H1 (cell line): ENCODE measurements around the gene DPYSL4. TPM values are rescaled to one million over a fixed set of nuclear protein-coding genes. Genes with fewer than 3 reads are reported as not detected.

ENCODE experiments used
- CTCF ChIA-PET: fragments of 300-600 bp; sonication (Branson Sonifier 250); formaldehyde crosslinking; loops from one replicate; lab custom pipeline; 2021; ENCODE audit not compliant: partially characterized antibody; lab: Charles Lee
- POLR2A ChIA-PET: fragments of 300-600 bp; sonication (Branson Sonifier 250); formaldehyde crosslinking; loops from one replicate; lab custom pipeline; 2021; ENCODE audit warnings: inconsistent platforms; ENCODE audit not compliant: partially characterized antibody; lab: Charles Lee
- DNase-seq, 2 experiments: peaks; one replicate each; pipeline versions ENCODE4 v3.0.0 to v3.0.0-alpha.2; 2010 to 2022; ENCODE audit warnings: low spot score in 2 of 2, low read depth in 1 of 2, mixed read lengths in 1 of 2
- FAIRE-seq: peaks from 2 replicates; lab custom pipeline; 2011; peaks lifted over from hg19 to GRCh38; lab: Jason Lieb, UNC
- H2AFZ ChIP-seq: 2 replicates; pipeline ENCODE4 v1.8.1; 2012; ENCODE audit warnings: low read length, inconsistent platforms
- H2AK5ac ChIP-seq: 2 replicates; pipeline ENCODE4 v1.6.1; 2013; ENCODE audit warnings: low read depth, low read length
- H2BK120ac ChIP-seq: replicated peaks from 2 replicates; pipeline ENCODE3; 2013; ENCODE audit warnings: low read depth, low read length, inconsistent platforms
- H2BK12ac ChIP-seq: 2 replicates; pipeline ENCODE4 v1.6.1; 2013; ENCODE audit warnings: low read depth, low read length
- H2BK15ac ChIP-seq: 2 replicates; pipeline ENCODE4 v1.6.1; 2013; ENCODE audit warnings: low read length
- H2BK20ac ChIP-seq: 2 replicates; pipeline ENCODE4 v1.6.1; 2013; ENCODE audit warnings: low read length
- H2BK5ac ChIP-seq: 2 replicates; pipeline ENCODE4 v1.6.1; 2013; ENCODE audit warnings: low read depth, low read length
- H3K14ac ChIP-seq: 2 replicates; pipeline ENCODE4 v1.6.1; 2013; ENCODE audit warnings: inconsistent platforms; ENCODE audit not compliant: insufficient read length
- H3K18ac ChIP-seq: 2 replicates; pipeline ENCODE4 v1.6.1; 2013; ENCODE audit warnings: low read length; ENCODE audit errors: extremely low read depth
- H3K23ac ChIP-seq: 2 replicates; pipeline ENCODE4 v1.6.1; 2013; ENCODE audit warnings: inconsistent platforms; ENCODE audit not compliant: insufficient read length
- H3K23me2 ChIP-seq: 2 replicates; pipeline ENCODE4 v1.6.1; 2013; ENCODE audit warnings: low read depth, low read length
- H3K27ac ChIP-seq: 2 replicates; pipeline ENCODE4 v1.6.1; 2011; ENCODE audit warnings: low read depth, low read length, inconsistent platforms
- H3K27me3 ChIP-seq, 4 experiments: replicated peaks in 1 of 4; 1 replicate in 1 of 4; 2 replicates in 3 of 4; pipeline versions ENCODE4 v1.6.1 to v1.8.1; 2011 to 2013; ENCODE audit warnings: low read length in 3 of 4, mild to moderate bottlenecking in 3 of 4, inconsistent platforms in 2 of 4, mixed read lengths in 2 of 4, moderate library complexity in 1 of 4; ENCODE audit not compliant: control insufficient read depth in 3 of 4, insufficient read depth in 3 of 4; ENCODE audit errors: extremely low read depth in 1 of 4
- H3K36me3 ChIP-seq, 4 experiments: 2 replicates each; pipeline versions ENCODE4 v1.6.1 to v1.8.1; 2011 to 2013; ENCODE audit warnings: mild to moderate bottlenecking in 4 of 4, low read length in 3 of 4, moderate library complexity in 2 of 4, control low read depth in 1 of 4, inconsistent platforms in 1 of 4; ENCODE audit not compliant: insufficient read depth in 4 of 4, control insufficient read depth in 2 of 4
- H3K4ac ChIP-seq: replicated peaks from 2 replicates; pipeline ENCODE3; 2013; ENCODE audit warnings: low read length, low read depth, mixed read lengths, inconsistent platforms; ENCODE audit not compliant: insufficient read length
- H3K4me1 ChIP-seq, 4 experiments: replicated peaks in 1 of 4; 1 replicate in 1 of 4; 2 replicates in 3 of 4; pipeline versions ENCODE4 v1.6.1 to v1.8.1; 2011 to 2013; ENCODE audit warnings: low read length in 3 of 4, inconsistent platforms in 2 of 4, mixed read lengths in 1 of 4; ENCODE audit not compliant: insufficient read depth in 4 of 4, control insufficient read depth in 3 of 4
- H3K4me2 ChIP-seq, 2 experiments: 2 replicates each; pipeline versions ENCODE4 v1.6.1 to v1.8.1; 2011 to 2013; ENCODE audit warnings: low read depth in 2 of 2, low read length in 2 of 2, control low read depth in 1 of 2, inconsistent platforms in 1 of 2, mild to moderate bottlenecking in 1 of 2; ENCODE audit not compliant: insufficient read depth in 1 of 2
- H3K4me3 ChIP-seq, 4 experiments: fragments of 200-600, 300-600 bp in 1 of 4; sonication (generic), shearing (Covaris generic), sonication (Bioruptor Twin) in 1 of 4; 2 replicates each; pipeline versions ENCODE4 v1.5.1 to v1.8.1; 2011 to 2016; ENCODE audit warnings: low read length in 4 of 4, low read depth in 3 of 4, control low read depth in 2 of 4, inconsistent platforms in 2 of 4, mild to moderate bottlenecking in 2 of 4, mixed read lengths in 1 of 4, moderate library complexity in 1 of 4; ENCODE audit not compliant: insufficient read depth in 2 of 4; ENCODE audit errors: extremely low read depth in 1 of 4
- H3K56ac ChIP-seq: replicated peaks from 2 replicates; pipeline ENCODE3; 2013; ENCODE audit warnings: low read depth, mild to moderate bottlenecking, mixed read lengths, low read length, inconsistent platforms; ENCODE audit not compliant: insufficient read length
- H3K79me1 ChIP-seq: 2 replicates; pipeline ENCODE4 v1.6.1; 2013; ENCODE audit warnings: low read depth, low read length, control low read depth
- H3K79me2 ChIP-seq, 2 experiments: 2 replicates each; pipeline versions ENCODE4 v1.6.1 to v1.8.1; 2012 to 2013; ENCODE audit warnings: low read length in 2 of 2, mild to moderate bottlenecking in 2 of 2, inconsistent platforms in 1 of 2; ENCODE audit not compliant: insufficient read depth in 2 of 2, control insufficient read depth in 1 of 2
- H3K9ac ChIP-seq, 4 experiments: replicated peaks in 1 of 4; 1 replicate in 1 of 4; 2 replicates in 3 of 4; pipeline versions ENCODE4 v1.6.1 to v1.8.1; 2011 to 2013; ENCODE audit warnings: low read depth in 3 of 4, low read length in 3 of 4, control low read depth in 2 of 4, mild to moderate bottlenecking in 2 of 4, moderate library complexity in 2 of 4, inconsistent platforms in 1 of 4; ENCODE audit errors: extremely low read depth in 1 of 4
- H3K9me3 ChIP-seq, 2 experiments: 2 replicates each; pipeline versions ENCODE4 v1.6.1 to v1.8.1; 2012 to 2013; ENCODE audit warnings: mild to moderate bottlenecking in 2 of 2, moderate library complexity in 2 of 2, control low read depth in 1 of 2, inconsistent platforms in 1 of 2, low read depth in 1 of 2, low read length in 1 of 2, mixed read lengths in 1 of 2; ENCODE audit not compliant: insufficient read depth in 2 of 2
- H4K20me1 ChIP-seq, 2 experiments: replicated peaks in 1 of 2; 2 replicates each; pipeline versions ENCODE3 to v1.8.1; 2011 to 2013; ENCODE audit warnings: inconsistent platforms in 2 of 2, low read length in 2 of 2, mild to moderate bottlenecking in 1 of 2; ENCODE audit not compliant: insufficient read depth in 2 of 2, control insufficient read depth in 1 of 2
- H4K5ac ChIP-seq: 2 replicates; pipeline ENCODE4 v1.6.1; 2013; ENCODE audit warnings: low read length, low read depth, mixed read lengths, inconsistent platforms; ENCODE audit not compliant: insufficient read length
- H4K8ac ChIP-seq: 2 replicates; pipeline ENCODE4 v1.8.0; 2013; ENCODE audit warnings: mild to moderate bottlenecking, moderate library complexity, low read length, inconsistent platforms; ENCODE audit not compliant: insufficient read depth; ENCODE audit errors: extremely low read depth
- H4K91ac ChIP-seq: replicated peaks from 2 replicates; pipeline ENCODE3; 2013; ENCODE audit warnings: low read length, mixed read lengths, inconsistent platforms; ENCODE audit not compliant: insufficient read length
- BCL11A ChIP-seq, 2 experiments: IDR thresholded peaks; one replicate each; pipeline ENCODE4 v1.6.1; 2011; ENCODE audit warnings: low read depth in 2 of 2, low read length in 2 of 2, mild to moderate bottlenecking in 2 of 2
- CBX8 ChIP-seq: fragments of 300-800, 300-1000 bp; sonication (generic); IDR thresholded peaks from 2 replicates; pipeline ENCODE4 v1.7.1; 2016; ENCODE audit warnings: low read depth, low read length, borderline replicate concordance
- CHD1 ChIP-seq: IDR thresholded peaks from 2 replicates; pipeline ENCODE4 v1.6.1; 2012; ENCODE audit warnings: low read depth, low read length, improper control_type of control experiment
- CHD2 ChIP-seq: IDR thresholded peaks from 2 replicates; pipeline ENCODE4 v1.6.1; 2012; ENCODE audit warnings: low read length, improper control_type of control experiment
- CREB1 ChIP-seq: IDR thresholded peaks from 2 replicates; pipeline ENCODE4 v1.6.1; 2012; ENCODE audit warnings: inconsistent platforms
- HDAC6 ChIP-seq: IDR thresholded peaks from one replicate; pipeline ENCODE4 v1.7.1; 2012; ENCODE audit warnings: low read depth, mild to moderate bottlenecking, inconsistent platforms, low read length, moderate library complexity
- JUN ChIP-seq: IDR thresholded peaks from 2 replicates; pipeline ENCODE4 v1.6.1; 2011; ENCODE audit warnings: low read depth, mild to moderate bottlenecking, improper control_type of control experiment, low read length
- KDM1A ChIP-seq: fragments of 200-600, 300-600 bp; sonication (generic); IDR thresholded peaks from 2 replicates; pipeline ENCODE4 v1.7.1; 2016; ENCODE audit warnings: mild to moderate bottlenecking, low read length, borderline replicate concordance
- NRF1 ChIP-seq: IDR thresholded peaks from 2 replicates; pipeline ENCODE4 v1.6.1; 2011; ENCODE audit warnings: mild to moderate bottlenecking, low read depth, low read length, improper control_type of control experiment
- RNF2 ChIP-seq: fragments of 200-900, 300-1000 bp; sonication (generic); IDR thresholded peaks from 2 replicates; pipeline ENCODE4 v1.7.1; 2016; ENCODE audit warnings: borderline replicate concordance, low read depth, mild to moderate bottlenecking, antibody characterized with exemption, low read length; ENCODE audit not compliant: poor library complexity, severe bottlenecking; ENCODE audit errors: missing control alignments
- SAP30 ChIP-seq: fragments of 300-600 bp; sonication (generic); IDR thresholded peaks from 2 replicates; pipeline ENCODE4 v1.7.1; 2012; ENCODE audit warnings: low read length, moderate library complexity, mild to moderate bottlenecking, inconsistent platforms; ENCODE audit not compliant: insufficient read depth, insufficient replicate concordance
- SP1 ChIP-seq: IDR thresholded peaks from 2 replicates; pipeline ENCODE4 v1.6.1; 2011; ENCODE audit warnings: low read depth, low read length
- WGBS, 2 experiments: shearing (Covaris generic) in 1 of 2; methylation state at CpG; one replicate each; pipeline versions ENCODE4 v1.1.6 to v1.1.7; 2013 to 2015; ENCODE audit warnings: low lambda C conversion rate in 2 of 2, mixed read lengths in 2 of 2, inconsistent platforms in 1 of 2, low coverage in 1 of 2, missing lambda C conversion rate in 1 of 2; ENCODE audit not compliant: insufficient replicate concordance in 2 of 2, insufficient coverage in 1 of 2, insufficient read length in 1 of 2; ENCODE audit errors: extremely low coverage in 1 of 2, missing lambda C conversion rate in 1 of 2; 5-methylcytosine and 5-hydroxymethylcytosine counted together
- polyA plus RNA-seq, 7 experiments: library from polyadenylated mRNA; depleted of rRNA in 3 of 7; stranded (reverse) in 5 of 7; unstranded in 2 of 7; fragments of >200 nt in 5 of 7; fragments of 200-250 nt in 2 of 7; gene quantifications; 1 replicate in 5 of 7; 2 replicates in 1 of 7; 4 replicates in 1 of 7; pipeline versions ENCODE4 v1.2.1 to v1.2.3, GENCODE V29; 2011 to 2013; ENCODE audit warnings: missing spikeins in 2 of 7, mixed read lengths in 2 of 7
- total RNA-seq: library from RNA; stranded (reverse); fragmentation: NEBNext Ultra II Directional; extraction: Animal tissue kit (Norgen Biotek cat#: 25700); gene quantifications from 2 replicates; pipeline ENCODE4 v1.2.1, GENCODE V29; 2021
- TF ChIP-seq, protein P1 (sequence below): IDR thresholded peaks from 2 replicates; pipeline ENCODE4 v1.6.1; 2011; ENCODE audit warnings: low read depth, mild to moderate bottlenecking, low read length; ENCODE audit not compliant: insufficient read depth
- TF ChIP-seq, protein P2 (sequence below): IDR thresholded peaks from 2 replicates; pipeline ENCODE4 v1.6.1; 2012; ENCODE audit warnings: inconsistent platforms

DPYSL4 gene
- total and polyA plus RNA-seq, 2 of the 8 experiments (the other 6 are each of a cell fraction or from before 2014, with no cell fraction given) = 12.9 to 15.2 TPM

DNA sequence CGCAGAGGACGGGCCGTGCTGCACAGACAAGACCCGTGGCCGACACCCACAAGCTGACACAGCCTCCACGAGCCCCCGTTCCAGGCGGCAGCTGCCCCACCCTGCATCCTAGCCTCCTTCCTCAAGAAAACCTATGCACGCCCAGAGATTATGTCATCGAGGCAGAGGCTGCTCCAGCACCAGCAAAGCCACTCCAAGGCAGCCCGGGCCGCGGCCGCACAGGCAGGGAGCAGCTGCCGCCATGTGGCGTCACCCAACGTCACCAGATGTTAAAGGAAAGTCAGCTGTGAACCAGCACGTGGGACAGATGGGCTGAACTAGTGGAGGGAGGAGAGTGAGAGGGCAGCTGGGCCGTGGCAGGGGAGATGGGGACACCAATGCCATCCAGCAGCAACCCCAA is 61.2 kb downstream of the DPYSL4 start:
- no peak overlapping the region for H2AFZ ChIP-seq
- no peak overlapping the region for H3K9ac ChIP-seq
- no peak overlapping the region for H4K8ac ChIP-seq
- no peak overlapping the region for H3K14ac ChIP-seq
- no peak overlapping the region for H2BK5ac ChIP-seq
- no peak overlapping the region for H3K56ac ChIP-seq
- H2BK120ac ChIP-seq = no peak overlapping the region
- H3K9me3 ChIP-seq = no peaks in the 10 kb centered on the region
- peaks cover 0 to 1% of the 10 kb centered on the region in 2 experiments for H4K20me1 ChIP-seq
- no peaks in the 10 kb centered on the region for H3K79me1 ChIP-seq
- no peak overlapping the region for H2BK20ac ChIP-seq
- ChIA-PET CTCF (interaction anchor here (1.2 to 1.7 kb wide), 6 partner anchors 15 to 113 kb away, joined by 3 to 5 read pairs (median 4); no protein-coding TSS in a partner anchor), POLR2A (no interaction called here)
- no peak overlapping the region for H3K23ac ChIP-seq
- H3K4me3 ChIP-seq = no peak overlapping the region
- no peaks in the 10 kb centered on the region for H3K79me2 ChIP-seq
- peaks cover 0 to 8% (median 4%) of the 10 kb centered on the region in 4 experiments; a peak in 4 of 7 replicates for H3K4me1 ChIP-seq
- H3K4ac ChIP-seq = no peak overlapping the region
- no peak overlapping the region for H4K5ac ChIP-seq
- no peak overlapping the region; the same call in 1 of the 2 replicates for H2AK5ac ChIP-seq
- FAIRE-seq (no peak), DNase-seq (no peak)
- H3K27ac ChIP-seq = no peak overlapping the region
- WGBS, 2 experiments = 78% methylated on average over 18 of the region's 19 CpGs; no CpG with 5 or more reads in 1 of the 2 experiments
- H3K36me3 ChIP-seq = no peaks in the 10 kb centered on the region
- no peaks in the 10 kb centered on the region; a peak in 1 of 7 replicates for H3K27me3 ChIP-seq
- no peak overlapping the region for H2BK15ac ChIP-seq
- no peak overlapping the region; the same call in 1 of the 2 replicates for H2BK12ac ChIP-seq
- H4K91ac ChIP-seq = no peak overlapping the region
- H3K23me2 ChIP-seq = peaks cover 2% of the 10 kb centered on the region; the same call in 1 of the 2 replicates
- no peak overlapping the region for H3K18ac ChIP-seq
- H3K4me2 ChIP-seq = no peak overlapping the region; a peak in 2 of 4 replicates
- no peak for TF ChIP-seq KDM1A
- no peak for TF ChIP-seq HDAC6
- TF ChIP-seq RNF2 = no peak
- TF ChIP-seq SP1 = no peak
- TF ChIP-seq, protein P1, sequence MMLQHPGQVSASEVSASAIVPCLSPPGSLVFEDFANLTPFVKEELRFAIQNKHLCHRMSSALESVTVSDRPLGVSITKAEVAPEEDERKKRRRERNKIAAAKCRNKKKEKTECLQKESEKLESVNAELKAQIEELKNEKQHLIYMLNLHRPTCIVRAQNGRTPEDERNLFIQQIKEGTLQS = no peak
- no peak for TF ChIP-seq JUN
- TF ChIP-seq CHD2 = no peak
- no peak for TF ChIP-seq CBX8
- no peak for TF ChIP-seq NRF1
- TF ChIP-seq BCL11A (IDR thresholded peaks at IDR 0.05; ENCODE audit: low read depth in 2 of 2, low read length in 2 of 2) = no peak
- TF ChIP-seq CREB1 = no peak
- TF ChIP-seq, protein P2, sequence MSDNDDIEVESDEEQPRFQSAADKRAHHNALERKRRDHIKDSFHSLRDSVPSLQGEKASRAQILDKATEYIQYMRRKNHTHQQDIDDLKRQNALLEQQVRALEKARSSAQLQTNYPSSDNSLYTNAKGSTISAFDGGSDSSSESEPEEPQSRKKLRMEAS = no peak
- no peak for TF ChIP-seq CHD1
- TF ChIP-seq SAP30 = no peak
